ENCODE results near the gene GFM2.
"Not testable (repeated sequence)": the region's sequence is repeated elsewhere in the genome, so short reads cannot be mapped to it uniquely, and the experiment has no call there.

The GFM2 gene, protein sequence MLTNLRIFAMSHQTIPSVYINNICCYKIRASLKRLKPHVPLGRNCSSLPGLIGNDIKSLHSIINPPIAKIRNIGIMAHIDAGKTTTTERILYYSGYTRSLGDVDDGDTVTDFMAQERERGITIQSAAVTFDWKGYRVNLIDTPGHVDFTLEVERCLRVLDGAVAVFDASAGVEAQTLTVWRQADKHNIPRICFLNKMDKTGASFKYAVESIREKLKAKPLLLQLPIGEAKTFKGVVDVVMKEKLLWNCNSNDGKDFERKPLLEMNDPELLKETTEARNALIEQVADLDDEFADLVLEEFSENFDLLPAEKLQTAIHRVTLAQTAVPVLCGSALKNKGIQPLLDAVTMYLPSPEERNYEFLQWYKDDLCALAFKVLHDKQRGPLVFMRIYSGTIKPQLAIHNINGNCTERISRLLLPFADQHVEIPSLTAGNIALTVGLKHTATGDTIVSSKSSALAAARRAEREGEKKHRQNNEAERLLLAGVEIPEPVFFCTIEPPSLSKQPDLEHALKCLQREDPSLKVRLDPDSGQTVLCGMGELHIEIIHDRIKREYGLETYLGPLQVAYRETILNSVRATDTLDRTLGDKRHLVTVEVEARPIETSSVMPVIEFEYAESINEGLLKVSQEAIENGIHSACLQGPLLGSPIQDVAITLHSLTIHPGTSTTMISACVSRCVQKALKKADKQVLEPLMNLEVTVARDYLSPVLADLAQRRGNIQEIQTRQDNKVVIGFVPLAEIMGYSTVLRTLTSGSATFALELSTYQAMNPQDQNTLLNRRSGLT

DNA sequence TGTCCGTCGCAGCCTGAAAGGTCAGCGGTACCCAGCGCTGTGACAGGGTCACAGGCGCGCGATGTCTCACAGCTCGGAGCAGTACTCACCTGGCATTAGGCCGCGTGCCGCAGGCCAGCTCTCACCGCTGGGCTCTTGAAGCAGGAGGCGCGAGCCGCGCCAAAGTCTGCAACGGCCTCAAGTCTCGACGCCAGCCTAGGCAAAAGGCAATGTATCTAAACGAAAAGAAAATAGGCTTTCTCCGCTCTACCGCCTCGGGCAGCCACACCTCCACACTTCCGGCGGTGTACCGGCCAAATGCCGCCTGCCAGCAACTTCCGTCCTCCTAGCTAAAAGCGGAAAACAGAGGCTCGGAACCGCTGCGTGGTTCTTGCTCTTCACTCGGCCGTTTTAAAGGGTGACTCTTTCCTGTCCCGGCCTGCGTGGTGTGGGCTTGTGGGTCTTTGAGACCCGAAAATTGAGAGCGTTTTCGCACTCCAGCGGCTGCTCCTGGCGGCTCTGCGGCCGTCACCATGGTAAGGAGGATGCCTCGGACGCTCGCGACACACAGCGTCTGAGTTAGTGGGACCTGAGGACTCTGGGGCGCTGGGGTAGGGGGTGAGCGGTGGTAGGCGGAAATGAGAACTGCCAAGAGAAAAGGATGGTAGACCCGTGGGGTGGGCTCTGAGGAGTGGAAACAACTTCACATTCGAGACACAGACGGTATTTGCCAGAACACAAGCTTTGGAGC lies at the start of gene GFM2, which contains the start of gene NSA2:
TSS of gene GFM2 (minus strand) at position 269 of the 730 bp plus-strand sequence. CDS start 3,375 bp downstream, outside the sequence.
TSS of gene NSA2 (plus strand) at position 401 of the 730 bp plus-strand sequence. CDS start at position 513, 112 bp downstream.
- DNase-seq = peak; percentile 91 to 98

DNA sequence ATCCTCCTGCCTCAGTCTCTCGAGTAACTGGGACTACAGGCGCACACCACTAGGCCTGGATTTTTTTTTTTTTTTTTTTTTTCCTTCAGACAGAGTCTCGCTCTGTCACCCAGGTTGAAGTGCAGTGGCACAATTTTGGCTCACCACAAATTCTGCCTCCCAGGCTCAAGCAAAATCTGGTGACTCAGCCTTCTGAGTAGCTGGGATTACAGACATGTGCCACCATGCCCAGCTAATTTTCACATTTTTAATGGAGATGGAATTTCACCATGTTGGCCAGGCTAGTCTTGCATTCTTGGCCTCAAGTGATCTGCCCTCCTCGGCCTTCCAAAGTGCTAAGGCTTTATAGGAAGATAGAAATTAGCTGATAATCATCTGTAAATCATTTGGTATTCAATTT lies 44.0 kb upstream of the GFM2 start:
- DNase-seq = no peak

DNA sequence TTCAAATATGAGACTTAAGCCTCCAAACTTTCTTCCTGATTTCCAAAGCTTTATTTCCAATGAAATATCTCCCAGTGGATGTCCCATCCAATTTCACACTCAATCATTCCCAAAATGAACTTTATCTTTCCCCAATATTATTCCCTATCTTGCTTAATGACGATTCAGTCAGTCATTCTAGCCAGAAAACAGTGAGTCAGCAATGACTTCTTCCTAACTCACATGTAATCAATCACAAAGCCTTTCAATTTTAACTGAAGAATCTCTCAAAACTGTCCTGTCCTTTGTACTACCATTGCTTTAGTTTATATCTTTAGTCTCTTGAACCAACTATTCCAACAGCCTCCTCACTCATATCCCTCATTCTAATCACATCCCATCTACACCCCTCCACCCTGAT lies 35.0 kb upstream of the GFM2 start:
- no peak for DNase-seq

DNA sequence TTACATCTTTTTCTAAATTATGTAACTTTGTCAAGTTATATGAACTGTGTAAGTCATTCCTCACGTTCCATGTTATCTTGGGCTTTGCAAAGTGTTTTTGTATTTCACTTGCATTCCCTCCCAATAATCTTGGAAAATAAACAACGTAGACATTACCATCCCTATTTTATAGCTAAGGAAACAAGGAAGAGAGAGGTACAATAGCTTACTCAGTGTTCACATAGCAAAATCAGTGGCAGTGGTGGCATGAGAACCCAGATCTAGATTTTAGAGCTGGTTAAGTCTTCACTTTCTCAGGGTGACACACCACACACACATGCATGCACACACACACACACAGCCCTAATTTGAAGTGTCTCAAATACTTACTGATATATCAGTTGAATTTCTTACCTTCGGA lies 34.3 kb upstream of the GFM2 start:
- no peak for DNase-seq

DNA sequence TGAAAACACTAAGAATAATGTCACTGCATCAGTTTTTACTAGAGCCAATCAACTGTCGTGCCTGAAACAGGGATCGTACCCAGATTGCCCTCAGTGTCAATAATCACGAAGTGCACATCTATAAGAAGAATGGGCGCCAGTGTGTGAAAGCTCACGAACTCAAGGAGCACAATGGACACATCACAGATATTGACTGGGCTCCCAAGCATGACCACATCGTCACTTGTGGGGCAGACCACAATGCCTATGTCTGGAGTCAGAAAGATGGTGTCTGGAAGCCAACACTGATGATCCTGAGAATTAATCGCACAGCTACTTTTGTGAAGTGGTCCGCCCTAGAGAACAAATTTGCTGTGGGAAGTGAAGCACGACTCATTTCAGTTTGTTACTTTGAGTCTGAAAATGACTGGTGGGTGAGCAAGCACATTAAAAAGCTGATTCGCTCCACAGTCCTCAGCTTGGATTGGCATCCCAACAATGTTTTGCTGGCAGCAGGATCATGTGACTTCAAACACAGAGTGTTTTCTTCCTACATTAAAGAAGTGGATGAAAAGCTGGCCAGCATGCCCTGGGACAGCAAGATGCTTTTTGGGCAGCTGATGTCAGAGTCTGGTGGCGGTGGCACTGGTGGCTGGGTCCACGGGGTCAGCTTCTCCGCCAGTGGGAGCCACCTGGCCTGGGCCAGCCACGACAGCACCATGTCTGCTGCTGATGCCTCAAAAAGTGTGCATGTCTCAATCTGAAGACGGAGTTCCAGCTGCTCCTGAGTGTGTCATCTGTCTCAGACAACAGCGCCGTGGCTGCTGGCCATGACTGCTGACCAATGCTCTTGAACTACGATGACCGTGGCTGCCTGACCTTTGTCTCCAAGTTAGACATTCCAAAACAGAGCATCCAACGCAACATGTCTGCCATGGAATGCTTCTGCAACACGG lies 32.3 kb upstream of the GFM2 start:
- DNase-seq = no peak

DNA sequence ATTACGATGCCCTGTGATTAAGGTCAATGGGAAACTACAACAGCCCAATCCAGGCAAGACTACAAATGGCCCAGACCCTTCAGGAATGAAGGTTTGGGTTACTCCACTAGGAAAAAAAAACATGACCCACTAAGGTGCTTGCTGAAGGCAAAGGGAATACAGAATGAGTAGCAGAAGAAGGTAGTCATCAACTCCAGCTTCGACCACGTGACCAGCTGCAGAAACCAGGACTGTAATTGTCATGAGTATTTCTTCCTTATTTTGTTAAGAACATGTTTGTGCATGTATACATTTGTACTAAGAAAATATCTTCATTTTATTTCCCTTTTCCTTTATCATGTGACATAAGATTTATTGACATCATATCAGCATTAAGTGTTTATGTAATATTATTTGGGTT lies 24.8 kb upstream of the GFM2 start:
- DNase-seq = not testable (repeated sequence)

DNA sequence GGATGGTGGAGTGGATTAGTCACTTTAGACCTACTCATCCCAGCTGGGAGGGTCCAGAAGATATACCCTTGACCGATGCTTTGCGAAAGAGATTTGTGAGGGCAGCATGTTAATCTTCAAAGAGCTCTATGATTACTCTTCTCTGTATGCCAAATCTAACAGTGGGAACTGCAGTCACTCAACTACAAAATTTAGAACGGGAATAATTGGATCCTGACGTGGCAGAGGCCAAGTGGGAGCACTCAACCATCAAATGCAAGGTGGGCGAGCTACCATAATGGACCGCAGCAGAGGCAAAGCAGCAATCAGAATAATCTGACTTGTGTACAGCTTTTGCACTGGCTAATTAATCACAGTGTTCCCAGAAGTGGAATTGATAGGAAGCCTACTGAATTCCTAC lies 20.5 kb upstream of the GFM2 start:
- no peak for DNase-seq

DNA sequence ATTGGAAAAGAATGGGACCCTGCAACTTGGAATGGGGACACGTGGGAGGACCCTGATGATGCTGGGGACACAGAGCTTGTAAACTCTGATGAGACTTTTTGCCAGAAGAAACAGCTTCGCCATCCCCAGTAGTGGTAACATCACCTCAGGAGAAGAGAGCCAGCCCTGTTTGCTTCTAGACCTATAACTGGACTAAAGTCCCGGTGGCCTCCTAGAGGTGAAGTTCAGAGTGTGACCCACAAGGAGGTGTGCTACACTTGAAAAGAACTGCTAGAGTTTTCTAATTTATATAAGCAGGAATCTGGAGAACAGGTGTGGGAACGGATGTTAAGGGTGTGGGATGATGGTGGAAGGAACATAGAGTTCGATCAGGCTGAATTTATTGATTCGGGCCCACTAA lies 19.9 kb upstream of the GFM2 start:
- DNase-seq = no peak

DNA sequence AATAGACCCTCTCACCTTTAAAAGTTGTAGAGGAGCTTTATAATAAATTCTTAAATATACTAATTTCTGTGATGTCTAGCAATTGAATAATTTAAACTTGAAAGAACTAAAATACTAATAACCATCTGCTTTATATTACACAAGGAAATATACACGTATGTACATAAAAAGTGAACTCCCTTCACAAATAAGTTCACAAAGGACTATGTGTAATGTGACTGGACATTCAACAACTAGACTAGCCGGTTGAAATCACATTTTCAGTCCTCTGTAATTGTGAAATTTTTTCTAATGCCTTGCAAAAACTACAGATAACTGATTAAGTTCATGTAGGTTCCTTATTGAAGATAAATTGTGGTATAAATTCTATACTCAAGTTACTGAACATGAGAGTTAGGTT lies 11.7 kb upstream of the GFM2 start:
- no peak for DNase-seq

DNA sequence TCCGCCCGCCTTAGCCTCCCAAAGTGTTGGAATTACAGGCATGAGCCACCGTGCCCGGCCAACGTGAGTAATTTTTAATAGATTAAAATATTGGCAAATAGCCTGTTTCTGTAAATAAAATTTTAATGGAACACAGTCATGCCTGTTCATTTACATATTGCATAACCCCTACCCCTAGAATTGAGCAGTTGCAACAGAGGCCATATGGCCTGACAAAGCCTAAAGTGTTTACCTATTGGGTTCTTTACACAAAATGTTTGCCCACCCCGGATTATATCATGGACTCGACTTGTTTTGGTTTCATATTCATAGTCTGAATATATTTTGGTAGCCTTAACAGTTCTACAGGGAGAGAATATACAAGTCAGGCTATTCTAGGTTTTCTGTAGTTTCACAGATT lies 5.4 kb upstream of the GFM2 start:
- DNase-seq = peak; percentile 2 to 8

DNA sequence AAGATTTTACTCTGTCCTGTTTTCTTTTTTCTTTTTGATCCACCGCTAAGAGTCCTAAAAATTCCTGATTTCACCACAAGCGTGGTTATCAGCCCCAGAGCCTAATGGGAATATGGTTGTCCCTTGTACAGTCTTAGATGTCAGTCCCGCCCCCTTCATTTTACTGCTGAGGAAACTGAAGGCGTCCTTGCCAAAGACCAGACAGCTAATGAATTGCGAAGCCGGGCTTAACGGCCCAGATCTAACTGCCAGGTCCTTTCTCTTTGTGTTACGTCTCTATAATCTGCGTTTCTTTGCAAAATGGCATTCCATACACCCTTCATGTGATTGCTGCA lies 629 bp upstream of the GFM2 start:
- DNase-seq = peak; percentile 67 to 79

DNA sequence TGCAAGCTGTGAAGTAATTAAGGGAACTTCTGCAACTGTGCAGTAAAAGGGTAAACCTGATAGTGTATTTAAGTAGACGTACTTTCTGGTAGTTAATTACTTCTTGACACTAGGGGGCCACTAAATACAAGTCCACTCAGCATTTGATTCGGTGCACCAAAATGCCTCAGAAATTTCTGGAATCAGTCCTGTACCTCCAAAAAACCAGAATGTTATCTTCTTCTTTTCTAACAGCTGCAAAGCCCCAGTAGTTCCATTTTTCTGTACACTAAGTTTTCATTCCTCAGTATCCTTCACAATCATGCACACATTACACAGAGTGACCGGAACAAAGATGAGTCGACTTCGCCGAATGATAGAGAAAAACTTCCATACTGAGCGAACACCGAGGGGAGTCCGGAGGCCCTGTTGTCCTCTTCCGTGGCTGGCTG lies 484 bp downstream of the GFM2 start:
- peak; percentile 44 to 69 for DNase-seq

DNA sequence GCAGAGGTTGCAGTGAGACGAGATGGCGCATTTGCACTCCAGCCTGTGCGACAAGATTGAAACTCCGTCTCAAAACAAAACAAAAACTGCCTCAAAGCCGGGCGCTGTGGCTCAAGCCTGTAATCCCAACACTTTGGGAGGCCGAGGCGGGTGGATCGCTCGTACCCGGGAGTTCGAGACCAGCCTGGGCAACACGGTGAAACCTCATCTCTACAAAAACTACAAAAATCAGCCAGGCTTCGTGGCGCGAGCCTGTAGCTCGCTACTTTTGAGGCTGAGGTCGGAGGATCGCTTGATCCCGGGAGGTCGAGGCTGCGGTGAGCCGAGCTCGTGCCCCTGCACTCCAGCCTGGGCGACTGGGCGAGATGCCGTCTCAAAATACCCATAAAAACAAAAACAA lies 988 bp downstream of the GFM2 start:
- no peak for DNase-seq

DNA sequence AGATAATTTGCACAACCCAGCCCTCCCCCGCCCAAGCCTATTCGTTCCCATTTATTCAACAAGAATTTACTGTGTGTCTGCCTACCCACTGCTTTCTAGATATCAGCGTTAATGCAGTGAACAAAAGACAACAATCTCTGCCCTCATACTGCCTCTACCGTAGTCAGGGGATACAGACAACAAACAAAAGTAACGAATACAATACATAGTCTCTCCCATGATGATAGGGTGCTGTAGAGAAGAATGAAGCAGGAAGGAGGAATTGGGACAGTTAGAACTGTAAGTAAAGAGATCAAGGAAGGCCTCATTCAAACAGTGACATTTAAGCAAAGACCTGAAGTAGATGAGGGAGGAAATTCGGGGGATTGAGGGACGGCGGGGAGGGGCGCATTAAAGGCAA lies 1.7 kb downstream of the GFM2 start:
- DNase-seq = no peak

DNA sequence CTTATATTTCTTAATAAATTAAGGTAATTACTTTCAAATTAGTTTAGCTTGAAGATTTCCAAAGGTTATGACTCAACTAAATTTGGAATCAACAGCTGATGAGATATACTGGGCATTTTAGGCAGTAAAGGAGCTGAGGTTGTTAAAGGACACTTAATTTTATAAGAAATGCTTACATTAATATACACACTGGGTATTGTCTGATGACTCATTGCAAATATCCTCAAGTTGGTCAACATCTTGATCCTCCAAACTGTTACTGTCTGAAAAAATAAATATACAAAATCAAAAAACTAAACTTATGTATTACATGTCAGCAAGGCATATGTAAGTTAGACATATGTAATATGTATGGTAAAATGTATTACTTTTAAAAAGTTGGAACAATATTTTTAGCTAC lies 3.4 kb downstream of the GFM2 start:
- DNase-seq = no peak

DNA sequence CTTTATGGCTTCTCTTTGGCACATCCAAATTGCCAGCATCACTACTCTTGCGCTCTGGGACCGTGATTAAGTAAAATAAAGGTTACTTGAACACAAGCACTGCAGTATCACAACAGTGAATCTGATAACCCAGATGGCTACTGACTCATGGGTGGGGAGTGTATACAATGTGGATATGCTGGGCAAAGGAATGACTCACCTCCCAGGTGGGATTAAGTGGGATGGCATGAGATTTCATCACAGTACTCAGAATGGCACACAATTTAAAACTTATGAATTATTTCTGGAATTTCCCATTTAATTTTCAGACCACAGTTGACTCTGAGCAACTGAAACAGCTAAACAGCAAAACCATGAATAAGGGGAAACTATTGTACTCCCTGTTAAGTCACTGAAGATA lies 4.3 kb downstream of the GFM2 start:
- no peak for DNase-seq

DNA sequence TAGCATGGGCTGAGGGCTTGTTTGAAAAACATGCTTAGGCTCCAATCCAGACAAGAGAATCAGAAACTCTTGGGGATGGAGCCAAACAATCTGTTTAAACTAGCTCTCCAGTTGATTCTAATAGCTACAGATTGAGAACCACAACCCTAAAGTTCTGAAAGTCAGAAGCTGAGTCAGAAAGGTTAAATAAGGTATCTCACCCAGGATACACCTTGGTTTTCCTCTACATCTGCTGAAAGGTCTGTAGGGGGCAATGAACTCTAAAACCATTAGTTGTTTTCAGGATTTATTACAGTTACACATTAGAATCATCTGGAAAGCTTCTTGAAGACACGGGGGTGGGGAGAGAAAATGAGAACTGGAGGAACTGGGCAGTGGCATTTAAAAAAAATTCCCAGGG lies 5.7 kb downstream of the GFM2 start:
- no peak for DNase-seq

DNA sequence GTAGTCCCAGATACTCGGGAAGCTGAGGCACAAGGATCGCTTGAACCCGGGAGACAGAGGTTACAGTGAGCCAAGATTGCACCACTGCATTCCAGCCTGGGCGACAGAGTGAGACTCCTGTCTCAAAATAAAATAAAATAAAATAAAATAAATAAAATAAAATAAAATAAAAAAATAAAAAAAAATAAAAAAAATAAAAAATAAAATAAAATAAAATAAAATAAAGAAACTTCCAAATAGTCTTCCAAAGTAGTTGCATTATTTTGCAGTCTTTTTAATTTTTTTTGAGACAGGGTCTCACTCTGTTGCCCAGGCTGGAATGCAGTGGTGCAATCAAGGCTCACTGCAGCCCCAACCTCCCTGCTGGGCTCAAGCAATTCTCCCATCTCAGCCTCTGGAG lies 18.2 kb downstream of the GFM2 start:
- not testable (repeated sequence) for DNase-seq

DNA sequence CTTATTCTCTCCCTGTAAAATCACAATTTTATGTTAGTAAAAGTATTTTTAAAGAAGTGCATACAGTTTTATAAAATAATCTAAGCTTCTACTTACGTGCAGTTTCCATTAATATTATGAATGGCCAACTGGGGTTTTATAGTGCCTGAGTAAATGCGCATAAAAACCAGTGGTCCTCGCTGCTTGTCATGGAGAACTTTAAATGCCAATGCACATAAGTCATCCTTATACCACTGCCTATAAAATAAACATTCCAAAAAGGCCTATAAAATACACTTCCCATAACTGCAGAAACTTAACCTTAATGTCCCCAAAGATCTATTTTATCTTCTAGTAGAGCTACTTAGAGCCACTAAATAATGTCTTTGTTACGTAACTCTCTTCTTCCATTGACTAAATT lies 28.5 kb downstream of the GFM2 start:
- DNase-seq = no peak

DNA sequence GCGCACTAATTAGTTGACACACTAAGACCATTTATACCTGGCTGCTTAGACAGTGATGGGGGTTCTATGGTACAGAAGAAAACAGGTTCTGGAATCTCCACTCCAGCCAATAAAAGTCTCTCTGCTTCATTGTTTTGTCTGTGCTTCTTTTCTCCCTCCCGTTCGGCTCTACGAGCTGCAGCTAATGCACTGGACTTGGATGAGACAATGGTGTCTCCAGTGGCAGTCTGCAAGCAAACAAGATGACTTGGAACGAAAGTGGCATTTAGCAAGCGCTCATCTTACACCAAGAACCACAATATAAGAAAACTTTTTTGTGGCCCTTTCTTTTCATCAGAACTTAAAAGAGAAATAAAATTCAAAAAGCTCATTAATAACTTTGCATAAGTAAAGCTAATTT lies 30.2 kb downstream of the GFM2 start:
- DNase-seq = no peak

DNA sequence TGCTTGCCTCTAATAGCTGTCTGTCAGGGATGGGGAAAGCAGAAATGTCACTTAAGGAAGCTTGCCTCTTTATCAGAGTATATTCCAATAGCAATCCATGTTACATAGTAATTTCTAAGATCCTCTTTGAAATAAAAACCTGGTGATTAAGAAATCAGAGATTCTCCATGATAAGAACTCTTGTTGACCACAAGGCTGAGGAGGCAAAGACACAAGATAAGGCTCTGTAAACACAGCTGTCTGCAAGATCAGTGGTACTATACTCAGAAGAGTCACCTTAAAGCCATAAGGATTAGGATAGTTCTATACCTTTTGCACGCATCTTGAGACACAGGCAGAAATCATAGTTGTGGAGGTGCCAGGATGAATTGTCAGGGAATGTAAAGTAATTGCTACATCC lies 41.6 kb downstream of the GFM2 start:
- no peak for DNase-seq

DNA sequence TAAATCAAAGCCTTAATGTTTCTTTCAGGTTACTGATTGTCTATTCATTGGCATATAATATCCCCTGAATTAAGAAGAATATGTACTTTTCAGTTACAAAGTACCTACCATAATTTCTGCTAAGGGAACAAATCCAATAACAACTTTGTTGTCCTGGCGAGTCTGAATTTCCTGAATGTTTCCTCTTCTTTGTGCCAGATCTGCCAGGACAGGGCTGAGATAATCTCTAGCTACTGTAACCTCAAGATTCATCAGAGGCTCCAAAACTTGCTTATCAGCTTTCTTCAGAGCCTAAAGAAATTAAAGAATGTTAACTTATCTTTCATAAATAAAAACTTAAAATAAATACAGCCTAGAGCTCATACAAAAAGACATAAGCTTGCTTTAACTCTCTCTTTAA lies 44.6 kb downstream of the GFM2 start:
- DNase-seq = no peak

Data from inflammatory macrophage treated with lipopolysaccharide for 1 hour (primary cell).